ENCODE measurements around the gene C3orf20. TPM values are rescaled to one million over a fixed set of nuclear protein-coding genes. Genes with fewer than 3 reads are reported as not detected.

The C3orf20 gene
- total and polyA plus RNA-seq, 2 donors (not counting 1 experiment from before 2014, with no cell fraction given): 0.12 to 0.34 TPM

DNA sequence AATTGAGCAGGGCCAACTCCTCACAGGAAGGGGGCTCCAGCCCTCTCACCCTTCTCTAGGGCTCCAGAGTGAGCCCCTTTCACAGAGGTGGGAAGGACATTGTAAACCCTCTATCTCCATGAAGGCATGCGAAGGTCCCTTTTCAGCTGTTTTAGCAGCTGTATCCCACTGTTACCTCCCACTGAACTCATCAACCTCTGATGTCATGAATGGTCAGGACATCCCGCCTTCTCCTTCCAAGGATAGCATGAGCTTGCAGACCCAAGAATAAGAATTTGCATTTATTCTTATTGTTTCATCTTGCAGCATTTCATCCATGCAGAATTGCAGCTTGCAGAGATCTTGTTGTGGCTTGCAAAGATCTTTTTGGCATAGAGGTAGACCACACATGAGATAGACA lies 119.5 kb downstream of the C3orf20 start:
- ChIA-PET CTCF (interaction anchor here (1.0 kb wide), 1 partner anchor 126 kb away, joined by 3 read pairs; no protein-coding TSS in a partner anchor), POLR2A (no interaction called here)
- H3K79me2 ChIP-seq (ENCODE audit: control insufficient read depth, insufficient read depth, low read length): no peaks in the 10 kb centered on the region
- Mint-ChIP-seq H3K9me3 (ENCODE audit: insufficient read depth) (no peaks in the 10 kb centered on the region), H3K27me3 (peaks cover 21% of the 10 kb centered on the region), H3K4me1 (no peaks in the 10 kb centered on the region), H3K4me3 (no peak overlapping the region), H3K27ac (no peak overlapping the region)
- no peaks in the 10 kb centered on the region for H3K36me3 ChIP-seq (replicated peaks in 1 of 2; ENCODE audit: control extremely low read depth in 1 of 2, control insufficient read depth in 1 of 2, extremely low read depth in 1 of 2, insufficient read depth in 2 of 2, low read length in 1 of 2)
- H3K9me3 ChIP-seq (ENCODE audit: control extremely low read depth in 1 of 3, control insufficient read depth in 2 of 3, insufficient read depth in 1 of 3, low read length in 2 of 3): no peaks in the 10 kb centered on the region
- no peak overlapping the region for H3K4me2 ChIP-seq (replicated peaks; ENCODE audit: low read depth, low read length, poor library complexity, severe bottlenecking)
- H2AFZ ChIP-seq (ENCODE audit: insufficient read depth, low read depth, low read length, poor library complexity, severe bottlenecking): no peak overlapping the region
- ATAC-seq (ENCODE audit: low read depth) (no peak), DNase-seq (no peak)
- H3K27ac ChIP-seq (ENCODE audit: low read length in 2 of 2): no peak overlapping the region
- H3K4me1 ChIP-seq (ENCODE audit: control insufficient read depth in 2 of 2, insufficient read depth in 2 of 2, low read length in 2 of 2): no peaks in the 10 kb centered on the region
- peaks cover 0 to 13% (median 3%) of the 10 kb centered on the region in 4 experiments for H3K27me3 ChIP-seq (replicated peaks in 1 of 4; ENCODE audit: control extremely low read depth in 1 of 4, control insufficient read depth in 3 of 4, insufficient read depth in 4 of 4, low read length in 3 of 4)
- no peak overlapping the region for H3K9ac ChIP-seq (ENCODE audit: low read length)
- H4K20me1 ChIP-seq (ENCODE audit: control insufficient read depth, insufficient read depth, low read length, poor library complexity, severe bottlenecking): no peaks in the 10 kb centered on the region
- intact Hi-C loops (cut with micrococcal nuclease): no loop called here
- 100% methylated on average over 1 of the region's 2 CpGs for WGBS (ENCODE audit: insufficient coverage)
- H3K4me3 ChIP-seq (ENCODE audit: control extremely low read depth in 1 of 5, extremely low read depth in 1 of 5, insufficient read depth in 1 of 5, low read depth in 2 of 5, low read length in 4 of 5): no peak overlapping the region
- TF ChIP-seq, protein P1, sequence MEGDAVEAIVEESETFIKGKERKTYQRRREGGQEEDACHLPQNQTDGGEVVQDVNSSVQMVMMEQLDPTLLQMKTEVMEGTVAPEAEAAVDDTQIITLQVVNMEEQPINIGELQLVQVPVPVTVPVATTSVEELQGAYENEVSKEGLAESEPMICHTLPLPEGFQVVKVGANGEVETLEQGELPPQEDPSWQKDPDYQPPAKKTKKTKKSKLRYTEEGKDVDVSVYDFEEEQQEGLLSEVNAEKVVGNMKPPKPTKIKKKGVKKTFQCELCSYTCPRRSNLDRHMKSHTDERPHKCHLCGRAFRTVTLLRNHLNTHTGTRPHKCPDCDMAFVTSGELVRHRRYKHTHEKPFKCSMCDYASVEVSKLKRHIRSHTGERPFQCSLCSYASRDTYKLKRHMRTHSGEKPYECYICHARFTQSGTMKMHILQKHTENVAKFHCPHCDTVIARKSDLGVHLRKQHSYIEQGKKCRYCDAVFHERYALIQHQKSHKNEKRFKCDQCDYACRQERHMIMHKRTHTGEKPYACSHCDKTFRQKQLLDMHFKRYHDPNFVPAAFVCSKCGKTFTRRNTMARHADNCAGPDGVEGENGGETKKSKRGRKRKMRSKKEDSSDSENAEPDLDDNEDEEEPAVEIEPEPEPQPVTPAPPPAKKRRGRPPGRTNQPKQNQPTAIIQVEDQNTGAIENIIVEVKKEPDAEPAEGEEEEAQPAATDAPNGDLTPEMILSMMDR (IDR thresholded peaks at IDR 0.05): no peak
- TF ChIP-seq EZH2 (IDR thresholded peaks at IDR 0.05; ENCODE audit: borderline replicate concordance, insufficient read depth, low read depth, low read length, poor library complexity, severe bottlenecking): no peak

DNA sequence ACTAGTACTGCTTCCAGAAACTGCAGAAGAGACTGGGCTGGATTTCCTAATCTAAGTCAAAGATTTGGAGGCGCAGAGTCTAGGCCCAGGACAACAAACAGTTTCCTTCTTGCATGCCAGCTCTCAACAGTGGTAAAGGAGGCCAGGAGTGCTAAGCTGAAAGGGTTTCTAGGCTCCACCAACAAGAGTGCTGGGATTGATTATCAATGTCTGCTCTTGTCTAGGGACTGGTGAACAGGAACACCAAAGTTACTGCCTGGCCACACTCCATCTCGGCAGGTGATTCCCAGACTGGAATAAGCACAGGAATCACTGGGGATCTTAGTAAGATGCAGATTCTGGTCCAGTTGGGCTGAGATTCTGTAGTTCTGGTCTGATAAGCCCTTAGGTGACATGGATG lies 121.1 kb downstream of the C3orf20 start:
- Histone ChIP-seq H3K79me2 (ENCODE audit: control insufficient read depth, insufficient read depth, low read length) (no peaks in the 10 kb centered on the region), H2AFZ (ENCODE audit: insufficient read depth, low read depth, low read length, poor library complexity, severe bottlenecking) (no peak overlapping the region), H3K36me3 (replicated peaks in 1 of 2; ENCODE audit: control extremely low read depth in 1 of 2, control insufficient read depth in 1 of 2, extremely low read depth in 1 of 2, insufficient read depth in 2 of 2, low read length in 1 of 2) (no peaks in the 10 kb centered on the region), H3K27ac (ENCODE audit: low read length in 2 of 2) (no peak overlapping the region), H3K4me2 (replicated peaks; ENCODE audit: low read depth, low read length, poor library complexity, severe bottlenecking) (no peak overlapping the region), H3K9ac (ENCODE audit: low read length) (no peak overlapping the region), H3K9me3 (ENCODE audit: control extremely low read depth in 1 of 3, control insufficient read depth in 2 of 3, insufficient read depth in 1 of 3, low read length in 2 of 3) (no peaks in the 10 kb centered on the region), H3K4me1 (ENCODE audit: control insufficient read depth in 2 of 2, insufficient read depth in 2 of 2, low read length in 2 of 2) (no peaks in the 10 kb centered on the region), H3K27me3 (replicated peaks in 1 of 4; ENCODE audit: control extremely low read depth in 1 of 4, control insufficient read depth in 3 of 4, insufficient read depth in 4 of 4, low read length in 3 of 4) (peaks cover 0 to 14% (median 3%) of the 10 kb centered on the region in 4 experiments), H3K4me3 (ENCODE audit: control extremely low read depth in 1 of 5, extremely low read depth in 1 of 5, insufficient read depth in 1 of 5, low read depth in 2 of 5, low read length in 4 of 5) (no peak overlapping the region), H4K20me1 (ENCODE audit: control insufficient read depth, insufficient read depth, low read length, poor library complexity, severe bottlenecking) (no peaks in the 10 kb centered on the region)
- no peak overlapping the region for H3K27ac Mint-ChIP-seq
- WGBS (ENCODE audit: insufficient coverage): 80% methylated on average over 2 of the region's 2 CpGs
- TF ChIP-seq EZH2 (IDR thresholded peaks at IDR 0.05; ENCODE audit: borderline replicate concordance, insufficient read depth, low read depth, low read length, poor library complexity, severe bottlenecking): no peak
- TF ChIP-seq, protein P1 (IDR thresholded peaks at IDR 0.05): no peak
- no peaks in the 10 kb centered on the region for H3K4me1 Mint-ChIP-seq
- peaks cover 14% of the 10 kb centered on the region for H3K27me3 Mint-ChIP-seq
- CTCF ChIA-PET: interaction anchor here (0.9 kb wide), 1 partner anchor 15 kb away, joined by 3 read pairs; no protein-coding TSS in a partner anchor
- H3K4me3 Mint-ChIP-seq: no peak overlapping the region
- POLR2A ChIA-PET: no interaction called here
- intact Hi-C loops (cut with micrococcal nuclease): no loop called here
- no peaks in the 10 kb centered on the region for H3K9me3 Mint-ChIP-seq (ENCODE audit: insufficient read depth)
- ATAC-seq (ENCODE audit: low read depth) (no peak), DNase-seq (no peak)
